Activated CD8-positive, alpha-beta memory T cell treated with anti-CD3 and anti-CD28 coated beads, Interleukin-2, amount 50 U/mL, for 1 hour (primary cell): ENCODE measurements around the gene SYNJ2.

Experiments
- DNase-seq: peaks from one replicate; pipeline ENCODE4 v3.0.0-alpha.2; 2020; ENCODE audit errors: extremely low read depth

Gene SYNJ2

DNA sequence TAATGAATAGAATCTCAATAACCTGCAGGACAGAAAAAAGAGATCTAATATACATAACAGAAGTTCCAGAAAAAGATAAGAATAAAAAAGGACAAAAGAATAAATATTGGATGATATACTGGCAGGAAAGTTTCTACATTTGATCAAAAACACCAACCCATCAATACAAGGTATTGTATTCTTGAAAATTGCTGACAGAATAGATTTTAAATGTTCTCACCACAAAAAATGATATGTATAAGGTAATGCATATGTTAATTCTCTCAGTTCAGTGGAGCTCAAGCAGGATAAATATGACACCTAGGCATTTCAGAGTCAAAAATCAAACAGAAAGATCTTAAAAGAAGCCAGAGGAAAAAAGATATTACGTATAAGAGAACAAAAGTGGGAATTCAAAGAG lies 142.6 kb downstream of the SYNJ2 start:
- DNase-seq = no peak

DNA sequence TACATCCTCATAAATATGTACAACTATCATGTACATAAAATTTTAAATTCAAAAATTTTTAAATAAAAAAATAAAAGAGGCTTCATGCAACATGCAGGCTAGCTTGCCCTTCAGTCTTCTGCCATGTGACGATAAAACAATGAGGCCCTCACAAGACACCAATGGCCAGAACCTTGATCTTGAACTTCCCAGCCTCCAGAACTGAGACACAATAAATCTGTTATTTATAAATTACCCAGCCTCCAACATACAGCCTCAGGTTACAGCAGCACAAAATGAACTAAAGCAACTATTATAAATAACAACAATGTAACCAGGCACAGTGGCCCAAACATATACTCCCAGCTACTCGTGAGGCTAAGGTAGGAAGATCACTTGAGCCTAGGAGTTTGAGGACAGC lies 143.6 kb downstream of the SYNJ2 start:
- DNase-seq = no peak

DNA sequence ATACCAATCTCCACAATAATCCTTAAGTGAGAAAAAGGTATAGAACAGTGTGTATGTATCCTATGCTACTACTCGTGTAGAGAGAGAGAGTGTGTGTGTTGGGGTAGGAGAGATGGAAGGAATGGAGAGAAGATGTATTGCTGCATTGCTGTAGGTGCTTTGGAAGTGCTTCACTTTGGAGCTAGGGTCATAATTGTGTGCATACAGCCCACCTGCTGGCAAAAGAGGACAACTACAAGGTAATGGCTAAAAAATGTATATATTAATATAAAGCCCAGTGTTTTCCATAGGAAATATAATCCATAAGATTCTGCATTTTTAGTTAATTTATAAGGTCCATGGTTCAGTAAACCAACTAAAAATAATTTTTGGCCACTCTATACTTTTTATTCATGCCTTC lies 150.3 kb downstream of the SYNJ2 start:
- DNase-seq = no peak

DNA sequence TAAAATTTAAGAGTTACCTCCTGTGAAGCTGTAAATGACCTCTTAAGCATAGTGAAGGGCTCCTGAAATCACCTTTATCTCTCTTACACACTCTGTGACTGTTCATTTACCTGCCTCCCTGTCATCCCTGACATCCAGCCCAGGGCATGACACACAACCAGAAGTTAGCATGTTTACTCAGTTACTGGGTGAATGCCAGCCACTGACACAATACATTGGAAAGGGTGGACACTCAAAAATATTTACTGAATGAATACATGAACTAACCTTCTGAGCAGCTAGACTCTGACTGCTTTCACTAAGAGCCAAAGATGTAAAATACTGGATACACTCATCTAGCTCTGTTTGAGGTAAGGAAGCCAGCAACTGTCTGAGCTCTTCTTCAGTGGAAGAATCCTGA lies 161.1 kb downstream of the SYNJ2 start:
- DNase-seq = no peak

DNA sequence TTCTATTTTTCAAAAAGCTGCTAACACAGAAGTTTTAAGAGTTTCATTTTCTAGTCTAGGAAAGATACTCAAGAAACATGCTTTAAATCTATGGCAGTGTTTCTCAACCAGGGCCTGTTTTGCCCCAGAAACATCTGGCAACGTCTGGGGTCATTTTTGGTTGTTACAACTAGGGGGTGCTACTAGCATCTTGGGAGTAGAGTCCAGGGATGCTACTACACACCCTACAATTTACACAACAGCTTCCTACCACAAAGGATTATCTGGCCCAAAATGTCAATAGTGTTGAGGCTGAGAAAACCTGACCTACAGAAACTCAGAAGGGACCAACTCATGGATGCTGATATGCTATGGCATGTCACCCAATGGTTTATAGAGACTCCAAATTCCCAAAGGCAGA lies 162.0 kb downstream of the SYNJ2 start:
- no peak for DNase-seq
